Colonic mucosa (tissue), 4 donors: ENCODE measurements around the gene NOVA2. TPM values are rescaled to one million over a fixed set of nuclear protein-coding genes. Genes with fewer than 3 reads are reported as not detected.

Experiments used
- DNase-seq: peaks from one replicate; pipeline ENCODE4 v3.0.0-alpha.2; 2020
- H3K27ac ChIP-seq: fragments of 200-600 bp; one replicate; pipeline ENCODE4 v1.8.0; 2021
- H3K27me3 ChIP-seq: fragments of 200-600 bp; one replicate; pipeline ENCODE4 v1.8.0; 2021
- H3K36me3 ChIP-seq: fragments of 200-600 bp; one replicate; pipeline ENCODE4 v1.8.0; 2021
- H3K4me1 ChIP-seq: fragments of 200-600 bp; one replicate; pipeline ENCODE4 v1.8.0; 2021; ENCODE audit warnings: mild to moderate bottlenecking
- H3K4me3 ChIP-seq: fragments of 200-600 bp; one replicate; pipeline ENCODE4 v1.8.0; 2021
- H3K9ac ChIP-seq, 2 donors: one replicate each; pipeline ENCODE4 v1.7.0; 2013; ENCODE audit warnings: control low read depth in 2 of 2, low read depth in 2 of 2, low read length in 2 of 2
- H3K9me3 ChIP-seq: fragments of 200-600 bp; one replicate; pipeline ENCODE4 v1.8.0; 2021
- CTCF ChIP-seq: fragments of 200-600 bp; IDR thresholded peaks from one replicate; pipeline ENCODE4 v1.8.0; 2022; ENCODE audit warnings: antibody characterized with exemption, mild to moderate bottlenecking
- intact Hi-C: fragments of 100-400 bp; cut with DNase I; formaldehyde crosslinking; loops from one replicate; pipeline ENCODE4 v1.14.1; 2022
- total RNA-seq, 2 donors: library from RNA; stranded (reverse); fragmentation: NEBNext Ultra II Directional in 1 of 2; extraction: Animal tissue kit (Norgen Biotek cat#: 25700) in 1 of 2; gene quantifications; one replicate each; pipeline ENCODE4 v1.2.1, GENCODE V29; 2021
- donor health status: healthy.
- donor health status: DM: no; HTN: no; CAD: no.
- donor health status: DM: no; HTN: no; CAD: no.

The NOVA2 gene
- total RNA-seq, 2 donors from 2014 or later, result 0.72 to 1.1 TPM

DNA sequence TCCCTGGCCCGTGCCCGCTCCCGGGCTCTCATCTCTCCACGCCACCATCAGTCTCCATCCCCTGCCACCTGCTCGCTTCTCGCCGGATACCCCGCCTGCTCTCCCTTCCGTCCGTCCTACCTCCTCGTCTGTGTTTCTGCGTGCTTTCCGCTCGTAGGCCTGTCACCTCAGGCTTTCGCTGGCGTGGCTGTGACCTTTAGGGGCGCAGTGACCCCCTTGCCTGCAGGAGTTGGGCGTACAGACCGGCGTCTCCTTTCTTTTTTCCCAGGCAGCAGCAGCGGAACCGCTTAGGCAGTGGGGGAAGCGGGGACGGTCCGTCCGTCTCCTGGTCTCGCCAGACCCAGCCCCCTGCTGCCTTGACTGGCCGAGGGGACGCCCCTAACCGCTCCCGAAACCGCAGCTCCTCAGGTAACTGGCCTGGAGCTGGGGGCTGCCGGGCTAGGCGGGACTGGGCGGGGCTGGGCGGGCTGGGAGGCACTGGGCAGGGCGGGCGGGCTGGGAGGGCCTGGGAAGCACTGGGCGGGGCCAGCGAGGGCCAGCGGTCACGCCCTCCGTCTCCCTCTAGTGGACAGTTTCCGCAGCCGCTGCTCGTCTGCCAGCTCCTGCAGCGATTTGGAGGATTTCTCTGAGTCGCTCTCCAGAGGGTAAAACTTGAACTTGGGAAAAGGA lies 42.9 kb upstream of the NOVA2 start:
- Histone ChIP-seq H3K9me3 (no peaks in the 10 kb centered on the region), H3K9ac (peak overlapping the region; percentile 64 to 77), H3K27me3 (peaks cover 10% of the 10 kb centered on the region), H3K27ac (no peak overlapping the region), H3K4me1 (peaks cover 3% of the 10 kb centered on the region), H3K4me3 (peak overlapping the region; percentile 57), H3K36me3 (no peaks in the 10 kb centered on the region)
- peak; percentile 82 for TF ChIP-seq CTCF
- intact Hi-C loops, result no loop called here
- DNase-seq, result peak; percentile 85

GRCh38 chr19:46015687-46016425 lies 42.2 kb upstream of the NOVA2 start:
- Histone ChIP-seq H3K36me3 (no peaks in the 10 kb centered on the region), H3K9me3 (no peaks in the 10 kb centered on the region), H3K27me3 (peaks cover 10% of the 10 kb centered on the region), H3K4me1 (peaks cover 3% of the 10 kb centered on the region), H3K9ac (peak overlapping the region in 1 of 2 donors; percentile 64), H3K4me3 (peak overlapping the region; percentile 57), H3K27ac (no peak overlapping the region)
- intact Hi-C loops, result no loop called here
- DNase-seq, result no peak
- no peak for TF ChIP-seq CTCF

GRCh38 chr19:46014941-46015686 lies 41.4 kb upstream of the NOVA2 start:
- TF ChIP-seq CTCF, result no peak
- peak overlapping the region; percentile 57 for H3K4me3 ChIP-seq
- H3K9ac ChIP-seq, result peak overlapping the region; percentile 38 to 50
- DNase-seq, result peak; percentile 90
- no peaks in the 10 kb centered on the region for H3K9me3 ChIP-seq
- no peaks in the 10 kb centered on the region for H3K36me3 ChIP-seq
- peaks cover 3% of the 10 kb centered on the region for H3K4me1 ChIP-seq
- intact Hi-C loops, result no loop called here
- no peak overlapping the region for H3K27ac ChIP-seq
- peaks cover 10% of the 10 kb centered on the region for H3K27me3 ChIP-seq

DNA sequence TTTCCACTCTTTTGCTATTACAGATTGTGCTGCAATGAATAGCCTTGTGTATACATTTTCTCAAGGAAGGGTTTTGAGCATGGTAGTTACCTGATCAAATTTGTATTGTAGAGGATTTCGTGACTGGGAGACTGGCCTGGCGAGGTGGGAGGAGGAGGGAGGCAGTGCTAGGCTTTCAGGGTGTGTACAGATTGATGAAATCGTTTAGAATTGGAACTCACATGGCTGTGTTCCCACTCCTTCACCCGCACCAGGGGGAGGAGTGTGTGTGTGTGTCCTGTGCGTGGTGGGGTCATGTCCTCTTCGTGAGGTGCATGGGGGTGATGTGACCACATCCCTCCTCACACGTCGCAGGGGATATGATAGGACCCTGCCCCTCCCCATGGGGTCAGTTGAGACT lies 40.9 kb upstream of the NOVA2 start:
- intact Hi-C loops, result no loop called here
- Histone ChIP-seq H3K4me1 (peaks cover 3% of the 10 kb centered on the region), H3K9me3 (no peaks in the 10 kb centered on the region), H3K4me3 (peak overlapping the region; percentile 57), H3K9ac (peak overlapping the region; percentile 38 to 50), H3K36me3 (no peaks in the 10 kb centered on the region), H3K27ac (no peak overlapping the region), H3K27me3 (peaks cover 10% of the 10 kb centered on the region)
- no peak for DNase-seq
- TF ChIP-seq CTCF, result no peak
